ENCODE measurements around the gene ART1. TPM values are rescaled to one million over a fixed set of nuclear protein-coding genes. Genes with fewer than 3 reads are reported as not detected.

Gene ART1
- total and polyA plus RNA-seq, 2 of the 8 experiments (the other 6 are each of a cell fraction or from before 2014, with no cell fraction given) = not detected

GRCh38 chr11:3605283-3605662 lies 39.7 kb upstream of the ART1 start:
- FAIRE-seq (no peak), DNase-seq (ENCODE audit: low read depth in 1 of 2, low spot score in 2 of 2) (no peak)
- 85% methylated on average over 3 of the region's 3 CpGs; no CpG with 5 or more reads in 1 of the 2 experiments for WGBS, 2 experiments (ENCODE audit: extremely low coverage in 1 of 2, insufficient coverage in 1 of 2, insufficient read length in 1 of 2, insufficient replicate concordance in 2 of 2, low coverage in 1 of 2, low lambda C conversion rate in 2 of 2, missing lambda C conversion rate in 1 of 2)
- H4K20me1 ChIP-seq (replicated peaks in 1 of 2; ENCODE audit: control insufficient read depth in 1 of 2, insufficient read depth in 2 of 2, low read length in 2 of 2) = no peaks in the 10 kb centered on the region
- H2BK15ac ChIP-seq (ENCODE audit: low read length) = no peak overlapping the region
- no peak overlapping the region for H3K56ac ChIP-seq (replicated peaks; ENCODE audit: insufficient read length, low read depth, low read length)
- H3K9me3 ChIP-seq (ENCODE audit: insufficient read depth in 2 of 2, low read depth in 1 of 2, low read length in 1 of 2) = no peaks in the 10 kb centered on the region
- no peak overlapping the region for H2BK12ac ChIP-seq (ENCODE audit: low read depth, low read length)
- H2BK120ac ChIP-seq (replicated peaks; ENCODE audit: low read depth, low read length) = no peak overlapping the region
- H3K4me1 ChIP-seq (replicated peaks in 1 of 4; ENCODE audit: control insufficient read depth in 3 of 4, insufficient read depth in 4 of 4, low read length in 3 of 4) = no peaks in the 10 kb centered on the region
- ChIA-PET POLR2A (ENCODE audit: partially characterized antibody) (no interaction called here), CTCF (ENCODE audit: partially characterized antibody) (interaction anchor here (3.3 kb wide), 1 partner anchor 16 kb away, joined by 12 read pairs; no protein-coding TSS in a partner anchor)
- no peak overlapping the region for H3K4me3 ChIP-seq (ENCODE audit: extremely low read depth in 1 of 4, insufficient read depth in 2 of 4, low read depth in 3 of 4, low read length in 4 of 4)
- H3K27ac ChIP-seq (ENCODE audit: low read depth, low read length) = no peak overlapping the region
- no peak overlapping the region for H3K4ac ChIP-seq (replicated peaks; ENCODE audit: insufficient read length, low read depth, low read length)
- H3K14ac ChIP-seq (ENCODE audit: insufficient read length) = no peak overlapping the region
- H3K36me3 ChIP-seq (ENCODE audit: control insufficient read depth in 2 of 4, insufficient read depth in 4 of 4, low read length in 3 of 4) = no peaks in the 10 kb centered on the region
- H2BK5ac ChIP-seq (ENCODE audit: low read depth, low read length) = no peak overlapping the region
- H3K18ac ChIP-seq (ENCODE audit: extremely low read depth, low read length) = no peak overlapping the region
- no peaks in the 10 kb centered on the region for H3K27me3 ChIP-seq (replicated peaks in 1 of 4; ENCODE audit: control insufficient read depth in 3 of 4, extremely low read depth in 1 of 4, insufficient read depth in 3 of 4, low read length in 3 of 4)
- H2AFZ ChIP-seq (ENCODE audit: low read length) = no peak overlapping the region
- H3K23ac ChIP-seq (ENCODE audit: insufficient read length) = no peak overlapping the region
- H2AK5ac ChIP-seq (ENCODE audit: low read depth, low read length) = no peak overlapping the region
- no peaks in the 10 kb centered on the region for H3K79me1 ChIP-seq (ENCODE audit: low read depth, low read length)
- H4K91ac ChIP-seq (replicated peaks; ENCODE audit: insufficient read length, low read length) = no peak overlapping the region
- TF ChIP-seq HDAC2 (IDR thresholded peaks at IDR 0.05; ENCODE audit: borderline replicate concordance in 1 of 2, low read depth in 2 of 2, low read length in 2 of 2) = no peak
- H2BK20ac ChIP-seq (ENCODE audit: low read length) = no peak overlapping the region
- H3K23me2 ChIP-seq (ENCODE audit: low read depth, low read length) = no peaks in the 10 kb centered on the region
- no peak overlapping the region for H4K8ac ChIP-seq (ENCODE audit: extremely low read depth, insufficient read depth, low read length)
- no peak overlapping the region for H3K9ac ChIP-seq (replicated peaks in 1 of 4; ENCODE audit: extremely low read depth in 1 of 4, low read depth in 3 of 4, low read length in 3 of 4)
- no peaks in the 10 kb centered on the region for H3K79me2 ChIP-seq (ENCODE audit: control insufficient read depth in 1 of 2, insufficient read depth in 2 of 2, low read length in 2 of 2)
- H4K5ac ChIP-seq (ENCODE audit: insufficient read length, low read depth, low read length) = no peak overlapping the region
- no peak overlapping the region for H3K4me2 ChIP-seq (ENCODE audit: insufficient read depth in 1 of 2, low read depth in 2 of 2, low read length in 2 of 2)

All from H1 (cell line).